Measurements from ENCODE around the gene MLPH. TPM values are rescaled to one million over a fixed set of nuclear protein-coding genes. Genes with fewer than 3 reads are reported as not detected.

The MLPH gene
- total RNA-seq, 1 donor, result 0.54 TPM

GRCh38 chr2:237597196-237598145 is 110.4 kb downstream of the MLPH start:
- no peak for DNase-seq (ENCODE audit: low read depth in 2 of 3, low spot score in 2 of 3)

GRCh38 chr2:237598468-237599208 is 111.6 kb downstream of the MLPH start:
- DNase-seq (ENCODE audit: low read depth in 2 of 3, low spot score in 2 of 3), result no peak

GRCh38 chr2:237599465-237600110 is 112.5 kb downstream of the MLPH start:
- DNase-seq (ENCODE audit: low read depth in 2 of 3, low spot score in 2 of 3), result no peak

- DNase-seq (ENCODE audit: low read depth in 2 of 3, low spot score in 2 of 3), result no peak
These were observed 113.3 kb downstream of the MLPH start for GRCh38 chr2:237600205-237600846.

GRCh38 chr2:237601453-237602116 is 114.5 kb downstream of the MLPH start:
- DNase-seq (ENCODE audit: low read depth in 2 of 3, low spot score in 2 of 3), result no peak

- DNase-seq (ENCODE audit: low read depth in 2 of 3, low spot score in 2 of 3), result no peak
These were observed 115.4 kb downstream of the MLPH start for GRCh38 chr2:237602409-237602808.

- DNase-seq (ENCODE audit: low read depth in 2 of 3, low spot score in 2 of 3), result no peak
These were observed 116.1 kb downstream of the MLPH start for GRCh38 chr2:237603049-237603717.

- peak; percentile 54 to 95 (median 88) for DNase-seq (ENCODE audit: low read depth in 2 of 3, low spot score in 2 of 3)
These were observed 116.8 kb downstream of the MLPH start for GRCh38 chr2:237603718-237604362.

- DNase-seq (ENCODE audit: low read depth in 2 of 3, low spot score in 2 of 3), result no peak
These were observed 117.3 kb downstream of the MLPH start for GRCh38 chr2:237604391-237604790.

Small RNA genes within 50 kb of the gene (small RNA-seq; reads per million reads assigned to genes)
- gene MIR6811 (not detected), gene RNU6-1140P (0.47 reads per million)

Other genes with a start within 250 kb of the MLPH start
- gene COL6A3, start 73.1 kb upstream of the MLPH start, total RNA-seq, result 0.54 TPM
- not detected for gene PRLH, start 79.3 kb downstream of the MLPH start, total RNA-seq
- gene RAB17, start 103.5 kb downstream of the MLPH start, total RNA-seq, result not detected
- 65.2 TPM for gene LRRFIP1, start 140.3 kb downstream of the MLPH start, total RNA-seq

Measured in hematopoietic multipotent progenitor cell (in vitro differentiated cells).